Adrenal gland (tissue), 12 donors: ENCODE results near the gene NLRC5. TPM values are rescaled to one million over a fixed set of nuclear protein-coding genes. Genes with fewer than 3 reads are reported as not detected.

Experiments used
- DNase-seq, 7 donors: peaks; one replicate each; pipeline ENCODE4 v3.0.0-alpha.2; 2019 to 2020
- H3K27ac ChIP-seq, 5 donors: fragments of 200-600 bp; sonication (generic) in 4 of 5; 1 replicate in 3 of 5; 2 replicates in 2 of 5; pipeline versions ENCODE4 v1.5.1 to v1.8.0; 2016 to 2020; ENCODE audit warnings: mild to moderate bottlenecking in 1 of 5
- H3K27me3 ChIP-seq: fragments of 200-600 bp; 2 replicates; pipeline ENCODE4 v1.8.0; 2021
- H3K36me3 ChIP-seq, 2 donors: fragments of 200-600 bp; replicated peaks in 1 of 2; 1 replicate in 1 of 2; 2 replicates in 1 of 2; pipeline versions ENCODE4 v1.5.1 to v1.8.0; 2018 to 2022
- H3K4me1 ChIP-seq, 2 donors: fragments of 200-600 bp; replicated peaks in 1 of 2; 1 replicate in 1 of 2; 2 replicates in 1 of 2; pipeline versions ENCODE4 v1.5.1 to v1.8.0; 2018 to 2021
- H3K4me3 ChIP-seq, 4 donors: fragments of 200-600 bp; sonication (generic) in 3 of 4; one replicate each; pipeline ENCODE4 v1.5.1; 2016 to 2018
- H3K9me3 ChIP-seq, 3 donors: fragments of 200-600 bp; sonication (generic) in 1 of 3; replicated peaks in 1 of 3; 1 replicate in 2 of 3; 2 replicates in 1 of 3; pipeline versions ENCODE4 v1.5.1 to v1.8.0; 2016 to 2021
- CTCF ChIP-seq, 6 experiments: fragments of 450-650 bp in 4 of 6; fragments of 200-600 bp in 2 of 6; sonication (generic) in 1 of 6; IDR thresholded peaks; 1 replicate in 5 of 6; 2 replicates in 1 of 6; pipeline versions ENCODE4 v1.5.1 to v1.8.0; 2016 to 2021; ENCODE audit warnings: antibody characterized with exemption in 6 of 6, mild to moderate bottlenecking in 2 of 6, moderate library complexity in 1 of 6
- POLR2A ChIP-seq, 2 donors: fragments of 450-650 bp; IDR thresholded peaks; one replicate each; pipeline ENCODE4 v1.6.1; 2017; ENCODE audit warnings: antibody characterized with exemption in 2 of 2, mild to moderate bottlenecking in 2 of 2, moderate library complexity in 1 of 2
- WGBS, 4 donors: extraction: QIAGEN DNeasy Blood & Tissue Kit in 2 of 4; methylation state at CpG; one replicate each; pipeline versions ENCODE4 v1.1.5 to v1.1.7; 2013 to 2017; 5-methylcytosine and 5-hydroxymethylcytosine counted together
- intact Hi-C, 2 donors: fragments of 100-400 bp; cut with DNase I; formaldehyde crosslinking; loops; one replicate each; pipeline versions ENCODE4 v1.14.1 to v1.15.0; 2022 to 2023
- polyA plus RNA-seq, 3 donors: library from polyadenylated mRNA; stranded (reverse); fragments of 200-250 nt in 2 of 3; fragments of 350-450 nt in 1 of 3; fragmentation: Illumina TruSeq in 1 of 3; extraction: RNeasy Lipid Tissue Mini Kit (QIAGEN cat#74804) in 1 of 3; gene quantifications; one replicate each; pipeline ENCODE4 v1.2.3, GENCODE V29; 2013 to 2014
- total RNA-seq, 9 donors: library from RNA; depleted of rRNA in 4 of 9; stranded (reverse); fragments of >200 nt in 4 of 9; fragments of 120-200 nt in 1 of 9; fragmentation: NEBNext Ultra II Directional in 1 of 9; extraction: Animal tissue kit (Norgen Biotek cat#: 25700) in 1 of 9; gene quantifications; one replicate each; pipeline versions ENCODE4 v1.1.0 to v1.2.4, GENCODE V29; 2013 to 2023
- donor health status: healthy with polysubstance abuse.
- donor health status: Bipolar disorder and iron deficiency.
- donor health status: DM: yes; HTN: yes; CAD: no.
- donor health status: DM: no; HTN: no; CAD: no.
- donor health status: DM: no; HTN: no; CAD: no.
- donor health status: DM: yes; HTN: yes; CAD: no.

Gene NLRC5
- total and polyA plus RNA-seq, 12 donors = 6.0 to 89.0 (median 26.6) TPM

GRCh38 chr16:56993204-56993603 lies 3.8 kb downstream of the NLRC5 start:
- DNase-seq = no peak
- WGBS, 4 donors = 41 to 56% (median 49%) methylated on average over 2 of the region's 2 CpGs
- Histone ChIP-seq H3K4me1 (peaks cover 16 to 22% of the 10 kb centered on the region in 2 donors), H3K4me3 (no peak overlapping the region), H3K36me3 (no peaks in the 10 kb centered on the region), H3K27me3 (no peaks in the 10 kb centered on the region), H3K27ac (no peak overlapping the region), H3K9me3 (no peaks in the 10 kb centered on the region)
- intact Hi-C loops = loop anchor here in 1 of 2 donors (5.0 kb wide), 1 partner anchor 56 kb away; no protein-coding TSS in a partner anchor
- TF ChIP-seq CTCF (IDR thresholded peaks at IDR 0.05) (no peak), POLR2A (IDR thresholded peaks at IDR 0.05) (no peak)

- no peaks in the 10 kb centered on the region for H3K36me3 ChIP-seq
- H3K4me1 ChIP-seq = peaks cover 9 to 13% of the 10 kb centered on the region in 2 donors
- 81 to 89% (median 85%) methylated on average over 5 of the region's 5 CpGs for WGBS, 4 donors
- no peak for TF ChIP-seq POLR2A (IDR thresholded peaks at IDR 0.05)
- TF ChIP-seq CTCF (IDR thresholded peaks at IDR 0.05) = no peak
- no peak overlapping the region for H3K27ac ChIP-seq
- H3K4me3 ChIP-seq = no peak overlapping the region
- H3K27me3 ChIP-seq = no peaks in the 10 kb centered on the region
- H3K9me3 ChIP-seq = no peaks in the 10 kb centered on the region
- peak in 1 of 7 donors; percentile 3 for DNase-seq
- intact Hi-C loops = loop anchor here in 1 of 2 donors (5.0 kb wide), 1 partner anchor 57 kb away; no protein-coding TSS in a partner anchor
These were observed 5.0 kb downstream of the NLRC5 start for GRCh38 chr16:56994311-56994710.

- no peak overlapping the region for H3K4me3 ChIP-seq
- H3K36me3 ChIP-seq = no peaks in the 10 kb centered on the region
- peak in 1 of 7 donors; percentile 0 for DNase-seq
- H3K9me3 ChIP-seq = no peaks in the 10 kb centered on the region
- no peak for TF ChIP-seq CTCF (IDR thresholded peaks at IDR 0.05)
- no peak for TF ChIP-seq POLR2A (IDR thresholded peaks at IDR 0.05)
- WGBS, 4 donors = 78 to 90% (median 82%) methylated on average over 7 to 12 of the region's 12 CpGs
- no peaks in the 10 kb centered on the region for H3K27me3 ChIP-seq
- no peak overlapping the region for H3K27ac ChIP-seq
- intact Hi-C loops = no loop called here
- peaks cover 5 to 7% of the 10 kb centered on the region in 2 donors for H3K4me1 ChIP-seq
These were observed 5.9 kb downstream of the NLRC5 start for GRCh38 chr16:56995136-56995805.

- Histone ChIP-seq H3K9me3 (no peaks in the 10 kb centered on the region), H3K4me1 (no peaks in the 10 kb centered on the region), H3K4me3 (no peak overlapping the region), H3K36me3 (no peaks in the 10 kb centered on the region), H3K27ac (no peak overlapping the region), H3K27me3 (no peaks in the 10 kb centered on the region)
- TF ChIP-seq CTCF (IDR thresholded peaks at IDR 0.05) (no peak), POLR2A (IDR thresholded peaks at IDR 0.05) (no peak)
- WGBS, 4 donors = 83 to 91% (median 89%) methylated on average over 5 of the region's 5 CpGs
- no peak for DNase-seq
- intact Hi-C loops = no loop called here
These were observed 7.9 kb downstream of the NLRC5 start for GRCh38 chr16:56997264-56997663.
